Fibroblast of peridontal ligament (primary cell): ENCODE measurements around the gene IL4I1.

Experiments
- DNase-seq: peaks from one replicate; pipeline ENCODE4 v3.0.0-alpha.2; 2010; ENCODE audit errors: extremely low read depth

Gene IL4I1

DNA sequence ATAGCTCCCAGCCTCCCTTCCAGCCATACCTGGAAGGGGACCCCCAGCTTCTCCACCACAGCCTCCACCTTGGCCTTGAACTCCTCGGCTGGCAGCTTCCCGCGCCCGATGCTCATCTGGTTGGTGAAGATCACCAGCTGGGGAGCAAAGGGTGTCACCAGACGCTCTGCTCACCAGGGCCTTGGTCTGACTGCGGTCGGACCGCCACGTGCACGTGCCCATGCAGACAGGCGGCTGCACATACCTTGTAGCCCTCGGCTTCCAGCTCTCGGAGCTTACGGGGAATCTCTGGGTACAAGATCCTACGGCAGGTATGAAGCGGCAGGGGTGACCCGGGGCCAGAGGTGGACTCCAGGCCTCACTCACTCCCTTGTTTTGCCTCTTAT is 32.8 kb downstream of the IL4I1 start:
- DNase-seq: no peak

DNA sequence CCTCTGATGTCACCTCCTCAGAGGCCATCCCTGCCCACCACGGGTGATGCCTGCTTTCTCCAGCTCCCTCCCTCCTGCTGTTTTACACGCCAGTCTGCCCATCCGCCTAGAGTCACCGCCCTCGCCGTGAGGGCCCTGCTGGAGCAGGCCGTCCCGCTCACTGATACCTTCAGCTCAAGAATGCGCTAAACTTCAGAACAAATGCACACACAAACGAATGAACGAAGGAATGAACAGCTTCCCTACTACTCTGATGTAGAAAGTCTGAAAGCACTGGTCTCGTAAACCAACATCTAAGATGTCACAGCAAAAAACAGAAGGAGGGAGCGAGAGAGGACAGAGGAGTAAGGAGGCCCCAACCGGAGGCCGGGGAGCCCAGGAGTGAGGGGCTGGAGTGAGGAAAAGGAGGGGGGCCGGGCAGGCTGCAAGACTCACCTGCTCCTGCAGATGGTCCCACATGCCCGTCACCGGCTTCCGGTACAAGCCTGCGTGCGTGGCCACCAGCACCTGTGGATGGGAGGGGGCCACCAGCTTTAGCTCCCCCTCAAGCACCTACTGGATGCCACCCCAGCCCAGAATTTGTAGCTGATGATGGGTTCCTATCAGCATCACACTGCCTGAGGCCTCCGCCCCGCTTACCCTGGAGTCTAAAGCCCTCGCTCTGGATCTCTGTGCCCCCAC is 33.3 kb downstream of the IL4I1 start:
- no peak for DNase-seq

DNA sequence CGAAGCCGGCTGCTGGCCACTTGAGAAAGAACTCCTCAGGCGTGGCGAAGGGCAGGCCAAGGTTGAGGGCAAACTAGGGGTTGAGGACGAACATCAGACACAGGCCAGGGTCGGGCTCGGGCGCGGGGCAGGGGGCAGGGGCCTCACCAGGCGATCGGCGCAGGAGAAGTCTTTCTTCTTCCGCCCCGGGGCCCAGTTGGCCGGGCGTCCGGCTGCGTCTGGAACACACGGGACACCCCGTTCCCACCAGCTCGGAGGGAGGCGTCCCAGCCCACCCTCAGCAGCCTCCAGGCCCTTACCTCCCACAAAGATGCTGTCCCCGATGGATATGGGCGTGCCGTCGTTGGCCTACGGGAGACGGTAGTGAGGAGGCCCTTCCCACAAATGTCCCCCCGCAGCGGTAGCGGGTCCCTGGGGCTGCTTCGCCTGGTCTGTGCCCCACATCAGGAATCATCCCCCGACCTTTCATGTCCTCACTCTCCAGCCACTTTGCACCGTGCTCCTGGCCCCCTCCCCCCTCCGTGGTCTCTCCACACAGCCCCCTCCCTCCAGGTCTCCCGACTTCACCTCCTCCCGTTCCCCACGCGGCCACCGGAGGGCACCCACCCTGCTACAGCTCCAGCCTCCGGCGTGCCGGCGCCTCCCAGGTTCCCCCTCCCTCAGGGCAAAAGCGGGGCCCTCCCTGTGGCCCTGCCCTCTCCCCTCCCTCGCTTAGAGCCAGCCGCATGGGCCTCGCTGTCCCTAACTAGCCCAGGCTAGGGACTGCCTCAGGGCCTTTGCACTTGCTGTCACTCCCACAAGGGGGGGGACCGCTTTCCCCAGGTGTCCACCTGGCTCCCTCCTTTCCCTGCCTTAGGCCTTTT is 34.1 kb downstream of the IL4I1 start:
- no peak for DNase-seq

DNA sequence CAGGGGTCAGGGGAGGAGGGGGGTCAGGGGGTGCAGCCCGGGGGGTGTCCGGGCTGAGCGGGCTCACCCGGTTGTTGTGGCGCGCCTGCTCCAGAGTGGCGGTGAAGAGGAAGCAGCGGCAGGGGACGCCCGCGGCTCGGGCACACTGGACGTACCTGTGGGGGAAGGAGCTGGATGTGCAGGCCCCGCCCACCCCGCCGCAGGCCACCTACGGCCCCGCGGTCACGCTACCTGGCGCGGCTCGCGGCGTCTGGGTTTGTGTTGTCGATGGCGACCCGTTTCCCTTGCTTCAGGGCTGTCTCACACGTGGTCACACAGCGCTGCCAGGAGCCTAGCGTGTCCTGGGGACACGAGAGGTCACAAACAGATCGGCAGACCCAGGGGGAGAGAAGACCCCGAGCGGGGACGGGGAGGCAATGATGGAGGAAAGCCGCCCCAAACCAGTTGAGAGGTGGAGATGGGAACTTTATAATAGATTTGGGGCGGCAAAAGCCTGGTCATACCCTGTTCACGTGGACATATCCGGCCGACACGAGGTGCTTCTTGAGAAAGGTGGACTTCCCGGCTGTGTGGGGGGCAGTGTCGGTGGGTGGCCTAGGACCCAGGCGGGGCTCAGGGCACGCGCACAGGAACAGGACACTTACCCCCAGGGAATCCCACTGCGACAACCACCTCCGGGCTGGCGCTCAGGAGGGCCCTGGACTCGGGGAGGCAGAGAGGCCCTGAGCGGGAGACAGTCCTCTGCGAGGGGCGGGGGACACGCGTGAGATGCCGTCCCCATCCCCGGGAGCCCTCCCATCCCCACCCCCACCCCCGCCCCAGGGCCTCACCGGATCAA is 34.9 kb downstream of the IL4I1 start:
- DNase-seq: no peak

DNA sequence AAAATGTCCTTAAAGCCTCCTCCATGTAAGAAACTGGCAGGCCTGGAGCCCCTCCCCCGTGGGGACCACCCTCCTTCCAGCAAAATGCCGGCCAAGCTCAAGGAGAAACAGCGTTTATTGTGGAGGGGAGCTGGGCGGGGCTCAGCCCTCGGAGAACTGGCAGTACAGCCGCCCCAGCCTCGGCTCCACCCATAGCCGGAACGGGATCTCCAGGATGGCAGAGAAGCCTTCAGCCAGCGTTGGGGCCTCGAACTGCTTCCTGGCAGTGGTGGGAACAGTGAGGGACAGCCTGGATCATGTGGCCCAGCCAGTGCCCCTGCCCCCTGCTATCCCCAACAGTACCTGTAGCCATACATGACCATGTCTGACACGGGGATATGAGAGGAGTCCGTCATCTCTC is 35.6 kb downstream of the IL4I1 start:
- DNase-seq: no peak

DNA sequence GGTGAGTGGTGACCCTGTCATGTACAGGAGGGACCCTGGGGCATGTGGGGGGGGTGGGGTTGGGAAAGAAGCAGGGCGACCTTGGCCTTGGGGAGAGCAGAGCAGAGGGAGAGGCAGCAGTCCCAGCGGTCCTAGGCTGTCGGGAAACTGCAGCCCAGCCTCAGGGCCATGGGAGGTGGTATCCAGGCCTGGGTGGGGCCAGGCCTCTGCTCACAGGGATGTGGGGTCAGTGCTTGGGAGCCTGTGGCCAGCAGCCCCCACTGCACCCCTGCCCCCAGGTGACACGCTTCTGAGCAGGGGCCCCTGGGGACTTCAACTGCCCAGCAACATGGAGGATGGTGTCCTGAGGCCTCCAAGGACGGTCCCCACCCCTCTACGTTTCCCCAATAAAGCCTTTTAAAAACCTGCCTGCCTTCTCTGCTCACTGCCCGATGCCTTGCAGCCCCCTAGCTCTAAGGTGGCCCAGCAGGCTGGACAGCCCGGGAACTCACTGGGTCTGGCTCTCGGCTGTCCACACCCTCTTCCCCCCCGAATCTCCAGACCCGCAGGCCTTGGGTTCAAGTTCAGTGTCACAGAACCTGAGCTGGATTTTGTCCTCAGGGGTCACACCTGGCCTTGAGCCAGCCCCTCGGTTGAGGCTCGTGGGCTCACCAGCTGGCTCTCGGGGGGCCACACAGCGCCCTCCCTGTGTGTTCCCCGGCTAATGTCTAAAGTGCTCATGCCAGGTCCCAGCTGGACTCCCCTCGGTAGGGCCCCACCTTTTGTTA is 36.2 kb downstream of the IL4I1 start:
- no peak for DNase-seq

DNA sequence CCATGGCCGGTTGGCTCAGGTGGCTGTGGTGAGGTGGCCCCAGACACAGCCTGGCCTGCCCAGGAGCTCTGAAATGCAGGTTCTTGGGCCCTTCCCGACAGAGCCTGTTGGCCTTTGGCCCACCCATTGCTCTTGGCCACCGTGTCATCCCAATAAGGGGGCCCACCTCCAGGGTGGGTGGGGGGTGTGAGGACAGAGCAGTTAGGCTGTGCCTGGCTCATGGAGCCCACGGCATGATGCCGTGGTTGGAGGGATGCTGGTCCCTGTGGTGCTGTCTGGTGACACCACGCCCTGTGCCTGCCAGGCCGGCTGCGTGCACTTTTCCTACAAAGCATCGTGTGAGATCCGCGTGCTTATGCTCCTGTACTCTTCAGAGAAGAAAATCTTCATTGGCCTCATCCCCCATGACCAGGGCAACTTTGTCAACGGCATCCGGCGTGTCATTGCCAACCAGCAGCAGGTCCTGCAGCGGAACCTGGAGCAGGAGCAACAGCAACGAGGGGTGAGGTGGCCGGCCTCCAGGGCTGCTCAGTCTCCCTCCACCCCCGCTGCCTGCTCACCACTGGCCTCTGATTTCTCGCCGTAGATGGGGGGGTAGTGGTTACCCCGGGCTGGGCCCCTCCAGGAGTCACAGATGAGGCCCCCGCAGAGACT is 36.9 kb downstream of the IL4I1 start:
- no peak for DNase-seq

DNA sequence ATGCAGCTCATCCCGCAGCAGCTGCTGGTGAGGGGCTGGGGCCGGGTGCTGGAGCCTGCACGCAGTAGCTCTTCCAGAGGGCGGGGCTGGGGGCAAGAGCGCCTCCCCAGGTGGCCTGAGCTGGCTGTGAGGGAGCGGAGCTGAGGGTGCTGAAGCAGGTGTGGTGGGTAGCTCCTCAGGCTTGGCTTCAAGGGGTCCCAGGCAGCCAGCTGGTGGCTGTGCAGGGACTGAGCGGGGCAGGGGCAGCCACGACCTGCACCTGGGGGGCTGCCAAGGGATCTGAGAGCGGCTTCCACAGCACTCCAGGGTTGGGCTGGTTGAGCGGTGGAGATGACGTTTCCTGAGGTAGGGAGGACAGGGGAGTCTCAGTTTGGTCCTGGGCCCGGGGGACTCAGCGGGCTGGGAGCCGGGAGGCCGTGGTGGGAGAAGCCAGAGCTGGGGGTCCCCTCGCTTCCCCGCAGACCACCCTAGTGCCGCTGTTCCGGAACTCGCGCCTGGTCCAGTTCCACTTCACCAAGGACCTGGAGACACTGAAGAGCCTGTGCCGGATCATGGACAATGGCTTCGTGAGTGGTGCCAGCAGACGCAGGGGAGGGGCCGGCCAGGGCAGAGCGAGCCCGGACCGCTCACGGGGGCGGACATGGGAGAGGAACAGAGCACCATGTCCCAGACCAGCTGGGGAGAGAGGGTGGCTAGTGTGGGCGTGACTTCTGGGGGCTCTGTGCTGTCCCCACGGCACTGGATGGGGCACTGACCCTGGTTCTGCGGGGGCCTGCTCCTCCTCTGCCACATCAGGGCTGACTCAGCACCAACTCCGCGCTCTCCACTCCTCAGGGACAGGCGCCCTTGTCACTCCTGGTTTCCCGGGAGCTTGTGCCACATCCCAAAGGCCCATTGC is 38.4 kb downstream of the IL4I1 start:
- DNase-seq: no peak

DNA sequence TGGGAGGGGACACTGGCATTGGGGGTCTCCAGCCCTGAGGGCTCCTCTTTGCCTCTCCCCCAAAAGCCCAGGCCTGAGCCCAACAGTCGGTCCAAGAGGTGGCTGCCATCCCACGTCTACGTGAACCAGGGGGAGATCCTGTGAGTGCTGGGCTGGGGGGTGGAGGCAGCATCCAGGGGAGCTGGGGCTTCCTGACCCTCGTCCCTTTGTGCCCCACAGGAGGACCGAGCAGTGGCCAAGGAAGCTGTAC is 38.9 kb downstream of the IL4I1 start:
- no peak for DNase-seq

DNA sequence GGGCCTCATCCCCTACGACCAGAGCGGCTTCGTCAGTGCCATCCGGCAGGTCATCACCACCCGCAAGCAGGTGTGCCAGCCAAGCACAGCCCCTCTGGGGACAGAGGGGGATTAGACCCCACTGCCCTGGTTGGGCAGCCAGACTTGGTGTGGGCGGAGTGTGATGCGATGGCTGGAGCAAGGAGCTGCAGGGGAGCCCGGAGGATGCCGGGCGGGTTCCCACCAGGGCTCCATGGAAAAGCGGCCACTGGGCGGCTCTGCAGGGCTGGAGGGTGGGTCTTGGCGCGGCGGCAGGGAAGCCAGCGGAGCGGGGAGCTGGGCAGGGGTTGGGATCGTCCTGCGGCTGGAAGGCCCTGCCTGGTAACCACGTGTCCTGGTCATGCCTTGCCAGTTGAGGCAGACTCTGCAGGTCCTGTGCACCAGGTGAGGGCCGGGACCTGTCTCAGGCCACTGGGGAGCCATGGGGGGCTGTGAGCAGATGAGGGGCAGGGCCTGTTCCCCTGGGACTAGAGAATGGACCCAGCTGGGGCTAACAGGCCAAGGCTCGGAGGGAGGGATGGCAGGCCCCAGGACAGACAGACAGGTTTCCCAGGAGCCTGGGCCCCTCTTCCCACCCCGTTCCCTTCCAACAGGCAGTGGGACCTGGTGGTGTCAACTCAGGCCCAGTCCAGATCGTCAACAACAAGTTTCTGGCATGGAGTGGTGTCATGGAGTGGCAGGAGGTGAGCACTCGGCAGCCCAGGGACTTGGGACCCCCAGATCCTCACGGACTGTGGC is 39.4 kb downstream of the IL4I1 start:
- DNase-seq: no peak

DNA sequence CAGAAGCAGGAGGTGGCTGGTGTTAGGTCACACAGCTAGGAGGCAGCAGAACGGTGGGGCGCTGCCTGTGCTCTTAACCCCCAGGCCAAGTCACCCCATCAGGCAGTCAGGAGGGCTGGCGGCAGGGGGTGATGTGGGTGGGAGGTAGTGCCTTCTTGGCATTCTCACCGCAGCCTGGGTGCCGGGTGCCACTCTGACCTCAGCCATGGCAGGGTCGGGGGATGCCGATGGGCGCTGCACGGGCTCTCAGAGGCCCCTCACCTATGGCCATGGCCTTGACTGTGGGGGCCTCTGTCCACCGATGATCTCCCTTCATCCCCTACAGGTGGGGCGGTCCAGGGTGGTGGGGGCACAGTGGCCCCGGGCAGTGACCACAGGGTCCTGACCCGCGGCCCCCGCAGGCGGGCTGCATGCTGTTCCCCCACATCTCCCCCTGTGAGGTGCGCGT is 40.1 kb downstream of the IL4I1 start:
- no peak for DNase-seq

DNA sequence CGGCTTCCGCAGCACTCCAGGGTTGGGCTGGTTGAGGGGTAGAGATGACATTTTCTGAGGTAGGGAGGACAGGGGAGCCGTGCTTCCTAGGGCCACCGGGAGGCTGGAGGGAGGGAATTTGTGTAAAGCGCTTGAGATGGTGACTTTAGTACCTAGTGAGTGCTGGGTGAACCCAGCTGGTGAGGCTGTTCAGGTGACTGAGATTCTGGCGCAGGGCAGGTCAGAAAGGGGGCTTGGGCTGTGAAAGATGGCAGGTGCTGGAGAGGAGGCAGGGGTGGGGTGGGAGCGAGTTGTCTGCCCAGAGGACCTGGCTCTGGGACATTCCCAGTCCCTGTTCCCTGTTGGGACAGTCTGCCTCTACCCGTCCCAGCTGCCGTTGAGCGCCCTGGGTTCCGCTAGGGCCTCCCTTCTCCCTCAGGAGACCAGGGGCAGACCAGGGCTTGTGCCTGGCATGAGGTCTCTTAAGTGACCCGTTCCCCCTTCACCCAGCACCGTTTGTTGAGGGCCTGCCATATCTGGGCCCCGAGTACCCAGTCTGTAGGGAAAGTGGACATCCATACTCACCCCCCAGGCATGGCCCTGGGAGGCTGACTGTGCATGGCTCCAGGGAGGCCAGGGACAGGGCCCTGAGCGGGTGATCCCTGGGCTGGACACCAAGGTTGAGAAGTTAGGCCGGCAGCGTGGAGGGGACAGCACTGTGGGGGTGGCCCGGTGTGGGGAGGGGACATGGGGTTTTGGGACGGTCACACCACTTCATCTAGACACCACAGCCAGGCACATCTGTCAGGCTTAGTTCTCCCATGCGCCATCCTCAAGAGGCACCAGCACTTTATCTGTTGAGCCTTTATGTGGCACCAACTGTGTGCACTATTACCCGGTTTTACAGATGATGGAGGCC is 40.8 kb downstream of the IL4I1 start:
- DNase-seq: no peak

DNA sequence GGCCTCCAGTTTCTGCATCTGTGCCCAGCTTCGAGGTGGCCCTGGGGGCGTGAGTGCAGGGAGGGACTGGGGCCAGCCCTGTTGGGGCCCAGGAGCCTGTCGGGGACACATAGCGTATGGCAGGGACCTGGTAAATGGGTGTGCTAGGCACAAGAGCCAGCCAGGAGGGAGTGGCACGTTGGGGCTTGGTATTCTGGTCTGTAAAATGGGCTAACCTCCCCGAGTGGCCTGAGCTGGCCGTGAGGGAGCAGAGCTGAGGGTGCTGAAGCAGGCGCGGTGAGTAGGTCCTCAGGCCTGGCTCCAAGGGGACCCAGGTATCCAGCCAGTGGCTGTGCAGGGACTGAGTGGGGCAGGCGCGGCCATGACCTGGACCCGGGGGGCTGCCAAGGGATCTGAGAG is 41.4 kb downstream of the IL4I1 start:
- no peak for DNase-seq

DNA sequence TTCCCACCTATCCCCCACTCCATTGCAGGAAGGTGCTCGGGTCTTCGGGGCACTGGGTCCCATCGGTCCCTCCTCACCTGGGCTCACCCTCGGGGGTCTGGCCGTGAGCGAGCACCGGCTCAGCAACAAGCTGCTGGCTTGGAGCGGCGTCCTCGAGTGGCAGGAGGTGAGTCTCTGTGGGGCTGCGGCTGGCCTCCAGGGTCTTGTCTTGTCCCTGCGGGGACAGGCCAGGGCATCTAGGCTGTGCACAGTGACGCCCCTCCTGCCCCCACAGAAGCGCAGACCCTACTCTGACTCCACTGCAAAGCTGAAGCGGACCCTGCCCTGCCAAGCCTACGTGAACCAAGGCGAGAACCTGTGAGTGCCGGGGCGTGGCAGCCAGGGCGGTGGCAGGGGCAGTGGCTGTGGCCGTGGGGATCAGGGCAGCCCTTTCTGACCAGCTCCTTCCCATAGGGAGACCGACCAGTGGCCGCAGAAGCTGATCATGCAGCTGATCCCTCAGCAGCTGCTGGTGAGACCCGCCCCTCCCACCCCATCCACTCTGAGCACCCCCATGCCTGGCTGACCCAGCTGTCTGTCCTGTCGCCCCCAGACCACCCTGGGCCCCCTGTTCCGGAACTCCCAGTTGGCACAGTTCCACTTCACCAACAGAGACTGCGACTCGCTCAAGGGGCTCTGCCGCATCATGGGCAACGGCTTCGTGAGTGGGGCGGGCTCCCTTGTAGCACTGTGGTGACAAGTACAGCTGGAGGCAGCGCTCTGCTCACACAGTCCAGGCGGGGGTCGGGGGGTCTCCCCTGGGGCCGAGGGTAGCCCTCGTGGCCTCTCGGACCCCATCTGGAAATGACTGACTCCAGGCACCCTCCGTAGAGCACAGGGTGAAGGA is 42.1 kb downstream of the IL4I1 start:
- DNase-seq: no peak

DNA sequence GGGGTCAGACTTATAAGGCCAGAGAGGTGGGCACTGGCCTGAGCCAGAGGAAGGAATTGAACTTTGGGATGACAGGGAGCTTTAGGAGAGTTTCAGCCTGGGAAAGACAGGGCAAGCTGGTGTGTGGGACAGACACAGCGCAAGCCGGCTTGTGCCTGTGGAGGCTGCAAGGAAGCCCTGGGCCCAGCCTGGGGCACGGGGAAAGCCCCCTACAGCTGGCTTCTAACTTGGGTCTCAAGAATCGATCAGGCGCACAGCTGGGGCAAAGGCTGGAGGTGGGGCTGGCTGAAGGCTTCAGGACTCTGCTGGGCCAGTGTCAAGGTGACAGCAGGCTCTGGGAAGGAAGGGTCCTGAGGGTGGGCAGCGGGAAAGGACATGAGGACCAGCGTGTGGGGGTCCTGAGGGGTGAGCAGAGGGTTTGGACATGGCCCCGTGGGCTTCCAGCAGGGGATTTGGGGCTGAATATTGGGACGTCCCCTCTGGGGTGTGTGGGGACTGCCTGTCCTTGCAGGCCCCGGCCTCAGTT is 42.8 kb downstream of the IL4I1 start:
- DNase-seq: no peak

DNA sequence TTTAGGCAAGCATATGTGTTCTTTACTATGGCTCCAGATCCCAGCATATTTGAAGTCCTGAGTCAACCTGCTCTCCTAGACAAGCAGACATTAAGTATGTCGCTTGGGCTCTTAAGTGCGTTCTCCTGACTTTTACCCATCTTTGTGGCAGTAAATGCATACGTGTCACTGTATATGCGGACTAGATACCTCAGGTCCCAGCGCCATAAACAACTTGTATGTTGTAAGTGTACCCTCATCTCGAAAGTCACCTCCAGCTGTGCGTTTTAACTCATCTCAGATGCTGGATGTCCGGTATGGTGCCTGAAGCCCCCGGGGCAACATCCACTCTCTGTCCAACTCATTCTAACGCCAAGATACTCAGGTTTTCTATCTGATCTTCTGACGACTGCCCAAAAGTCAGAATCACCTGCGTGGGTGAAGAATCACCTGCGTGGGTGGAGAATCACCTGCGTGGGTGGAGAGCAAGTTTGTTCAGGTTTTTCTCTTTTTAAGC is 44.0 kb downstream of the IL4I1 start:
- DNase-seq: peak; percentile 18
